Measurements from ENCODE around the gene LPAR6. TPM values are rescaled to one million over a fixed set of nuclear protein-coding genes. Genes with fewer than 3 reads are reported as not detected.
A peak's percentile ranks its signal among the peaks of the same experiment; 100 is the strongest.
"Not testable (repeated sequence)": the region's sequence is repeated elsewhere in the genome, so short reads cannot be mapped to it uniquely, and the experiment has no call there.

LPAR6 gene
- 1 to 10 TPM; 8.8 TPM for total RNA-seq

DNA sequence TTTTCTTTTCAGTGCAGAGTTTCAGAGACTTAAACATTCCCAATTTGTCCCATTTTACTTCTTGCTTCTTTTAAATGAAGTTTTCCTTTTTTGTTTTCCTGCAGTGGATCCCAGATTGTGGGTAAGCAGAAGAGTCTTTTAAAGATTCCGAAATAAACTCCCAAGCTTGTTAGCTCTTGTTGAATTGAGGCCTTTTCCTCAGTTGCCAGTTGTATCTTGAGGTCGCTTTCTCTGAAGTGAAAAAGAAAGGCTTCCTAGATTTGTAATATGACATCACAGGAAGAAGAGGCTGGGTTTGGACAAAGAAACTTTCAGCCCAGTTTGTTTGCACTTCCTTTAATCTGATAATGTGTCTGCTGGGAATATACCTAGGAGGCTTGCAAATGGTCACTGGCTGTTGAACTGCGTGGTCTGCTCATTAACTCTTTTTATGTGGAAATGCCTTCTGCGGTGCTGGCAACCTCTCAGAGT lies at the start of gene LPAR6:
Gene LPAR6, minus strand, starts transcription at position 233 of the 471 bp plus-strand sequence. CDS start 690 bp downstream, outside the sequence.
- peaks cover 41% of the 10 kb centered on the region for H3K4me1 Mint-ChIP-seq (ENCODE audit: low read depth)
- peak within 1 kb of the TSS; percentile 97 for H3K27ac Mint-ChIP-seq
- DNase-seq, result peak; percentile 23

GRCh38 chr13:48457578-48458242 lies 44.8 kb upstream of the LPAR6 start:
- Mint-ChIP-seq H3K27ac (no peak overlapping the region), H3K4me1 (ENCODE audit: low read depth) (no peaks in the 10 kb centered on the region), H3K9me3 (no peaks in the 10 kb centered on the region), H3K36me3 (peaks cover 43% of the 10 kb centered on the region), H3K4me3 (no peak overlapping the region), H3K27me3 (no peaks in the 10 kb centered on the region)
- POLR2A ChIA-PET, result no interaction called here
- CTCF ChIA-PET, result no interaction called here
- intact Hi-C loops (cut with micrococcal nuclease), result no loop called here
- DNase-seq, result no peak

More for the DNA sequence above, at the start of gene LPAR6:
- Mint-ChIP-seq H3K4me3 (peak within 1 kb of the TSS; percentile 94), H3K9me3 (peaks cover 2% of the 10 kb centered on the region), H3K36me3 (peaks cover 17% of the 10 kb centered on the region), H3K27me3 (no peaks in the 10 kb centered on the region)
- intact Hi-C loops (cut with micrococcal nuclease), result loop anchor here (2.0 to 5.0 kb wide), 2 partner anchors 34 to 78 kb away; no protein-coding TSS in a partner anchor
- CTCF ChIA-PET, result interaction anchor here (0.6 to 1.3 kb wide), 4 partner anchors 79 to 318 kb away, joined by 3 read pairs; partner anchors contain the start of gene MED4
- POLR2A ChIA-PET, result interaction anchor here (0.8 to 1.0 kb wide), 3 partner anchors 10 to 375 kb away, joined by 4 to 5 read pairs (median 4); partner anchors contain the start of gene NUDT15

- H3K36me3 Mint-ChIP-seq, result peaks cover 47% of the 10 kb centered on the region
- DNase-seq, result no peak
- H3K4me1 Mint-ChIP-seq (ENCODE audit: low read depth), result peaks cover 2% of the 10 kb centered on the region
- CTCF ChIA-PET, result interaction anchor here (0.6 kb wide), 1 partner anchor 105 kb away, joined by 4 read pairs; no protein-coding TSS in a partner anchor
- H3K27ac Mint-ChIP-seq, result no peak overlapping the region
- intact Hi-C loops (cut with micrococcal nuclease), result no loop called here
- H3K4me3 Mint-ChIP-seq, result no peak overlapping the region
- POLR2A ChIA-PET, result no interaction called here
- H3K27me3 Mint-ChIP-seq, result no peaks in the 10 kb centered on the region
- H3K9me3 Mint-ChIP-seq, result peaks cover 6% of the 10 kb centered on the region
These were observed 43.6 kb upstream of the LPAR6 start for GRCh38 chr13:48456546-48456945.

DNA sequence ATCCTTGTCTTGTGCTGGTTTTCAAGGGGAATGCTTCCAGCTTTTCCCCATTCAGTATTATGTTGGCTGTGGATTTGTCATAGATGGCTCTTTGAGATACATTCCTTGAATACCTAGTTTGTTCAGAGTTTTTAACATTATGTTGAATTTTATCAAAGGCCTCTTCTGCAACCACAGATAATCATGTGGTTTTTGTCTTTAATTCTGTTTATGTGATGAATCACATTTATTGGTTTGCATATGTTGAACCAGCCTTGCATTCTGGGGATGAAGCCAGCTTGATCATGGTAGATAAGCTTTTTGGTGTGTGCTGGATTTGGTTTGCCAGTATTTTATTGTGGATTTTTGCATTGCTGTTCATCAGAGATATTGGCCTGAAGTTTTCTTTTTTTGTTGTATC lies 38.3 kb upstream of the LPAR6 start:
- intact Hi-C loops (cut with micrococcal nuclease); CTCF ChIA-PET; H3K27ac Mint-ChIP-seq; POLR2A ChIA-PET; DNase-seq; H3K27me3 Mint-ChIP-seq; H3K4me3 Mint-ChIP-seq: not testable (repeated sequence)
- Mint-ChIP-seq H3K4me1 (ENCODE audit: low read depth) (peaks cover 31% of the 10 kb centered on the region), H3K9me3 (peaks cover 19% of the 10 kb centered on the region), H3K36me3 (peaks cover 35% of the 10 kb centered on the region)

DNA sequence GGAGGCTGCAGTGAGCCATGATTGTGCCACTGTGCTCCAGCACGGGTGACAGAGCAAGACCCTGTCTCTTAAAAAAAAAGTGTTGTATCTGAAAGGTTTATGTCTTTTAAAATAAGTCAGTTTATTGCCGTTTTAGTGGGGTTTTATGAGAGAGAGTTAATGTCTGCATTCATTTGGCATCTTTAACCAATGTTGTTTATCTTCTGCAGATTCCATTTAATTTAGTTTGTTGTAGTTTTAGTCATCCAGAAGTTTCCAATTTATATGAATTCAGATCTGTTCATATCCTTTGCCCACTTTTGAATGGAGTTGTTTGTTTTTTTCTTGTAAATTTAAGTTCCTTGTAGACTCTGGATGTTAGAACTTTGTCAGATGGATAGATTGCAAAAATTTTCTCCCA lies 36.7 kb upstream of the LPAR6 start:
- intact Hi-C loops (cut with micrococcal nuclease), result loop anchor here (2.0 to 5.0 kb wide), 3 partner anchors 15 to 41 kb away; partner anchors contain the start of gene LPAR6
- CTCF ChIA-PET, result no interaction called here
- no peak overlapping the region for H3K27ac Mint-ChIP-seq
- H3K27me3 Mint-ChIP-seq, result no peaks in the 10 kb centered on the region
- POLR2A ChIA-PET, result no interaction called here
- no peak overlapping the region for H3K4me3 Mint-ChIP-seq
- H3K9me3 Mint-ChIP-seq, result peaks cover 19% of the 10 kb centered on the region
- no peak for DNase-seq
- H3K36me3 Mint-ChIP-seq, result peaks cover 32% of the 10 kb centered on the region
- peaks cover 31% of the 10 kb centered on the region for H3K4me1 Mint-ChIP-seq (ENCODE audit: low read depth)

- intact Hi-C loops (cut with micrococcal nuclease), result loop anchor here (2.0 to 5.0 kb wide), 3 partner anchors 14 to 42 kb away; partner anchors contain the start of gene LPAR6
- peaks cover 37% of the 10 kb centered on the region for H3K4me1 Mint-ChIP-seq (ENCODE audit: low read depth)
- H3K27ac Mint-ChIP-seq, result no peak overlapping the region
- ChIA-PET CTCF (no interaction called here), POLR2A (no interaction called here)
- no peak overlapping the region for H3K4me3 Mint-ChIP-seq
- H3K36me3 Mint-ChIP-seq, result peaks cover 30% of the 10 kb centered on the region
- H3K9me3 Mint-ChIP-seq, result peaks cover 19% of the 10 kb centered on the region
- no peak for DNase-seq
- H3K27me3 Mint-ChIP-seq, result no peaks in the 10 kb centered on the region
These were observed 36.2 kb upstream of the LPAR6 start for GRCh38 chr13:48448959-48449614.

GRCh38 chr13:48448285-48448958 lies 35.5 kb upstream of the LPAR6 start:
- POLR2A ChIA-PET, result no interaction called here
- CTCF ChIA-PET, result no interaction called here
- H3K36me3 Mint-ChIP-seq, result peaks cover 25% of the 10 kb centered on the region
- peaks cover 44% of the 10 kb centered on the region for H3K4me1 Mint-ChIP-seq (ENCODE audit: low read depth)
- H3K9me3 Mint-ChIP-seq, result peaks cover 19% of the 10 kb centered on the region
- no peak overlapping the region for H3K4me3 Mint-ChIP-seq
- intact Hi-C loops (cut with micrococcal nuclease), result loop anchor here (2.0 to 5.0 kb wide), 3 partner anchors 14 to 42 kb away; partner anchors contain the start of gene LPAR6
- H3K27ac Mint-ChIP-seq, result no peak overlapping the region
- DNase-seq, result no peak
- H3K27me3 Mint-ChIP-seq, result no peaks in the 10 kb centered on the region

DNA sequence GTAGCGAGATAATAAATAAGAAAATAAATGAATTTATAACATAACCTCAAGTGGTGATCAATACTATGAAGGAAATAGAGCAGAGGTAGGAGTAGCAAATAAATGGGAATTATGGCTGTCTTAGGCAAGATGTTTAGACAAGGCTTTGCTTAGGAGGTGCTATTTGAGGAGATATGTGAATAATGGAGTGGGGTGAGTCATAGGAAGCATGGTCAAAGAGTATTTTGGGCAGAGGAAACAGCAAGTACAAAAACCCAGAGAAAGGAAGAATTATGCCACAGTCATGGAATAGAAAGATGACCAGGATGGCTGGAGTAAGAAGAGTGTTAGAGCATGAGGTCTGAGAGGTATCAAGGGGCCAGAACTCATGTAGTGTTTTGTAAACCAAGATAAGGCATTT lies 33.6 kb upstream of the LPAR6 start:
- Mint-ChIP-seq H3K4me1 (ENCODE audit: low read depth) (peaks cover 42% of the 10 kb centered on the region), H3K9me3 (peaks cover 12% of the 10 kb centered on the region), H3K4me3 (no peak overlapping the region), H3K27me3 (no peaks in the 10 kb centered on the region), H3K36me3 (peaks cover 11% of the 10 kb centered on the region), H3K27ac (no peak overlapping the region)
- intact Hi-C loops (cut with micrococcal nuclease), result loop anchor here (5.0 kb wide), 1 partner anchor 34 kb away; the partner anchor contains the start of gene LPAR6
- DNase-seq, result no peak
- POLR2A ChIA-PET, result no interaction called here
- CTCF ChIA-PET, result no interaction called here

GRCh38 chr13:48443442-48444208 lies 30.7 kb upstream of the LPAR6 start:
- intact Hi-C loops (cut with micrococcal nuclease), result no loop called here
- Mint-ChIP-seq H3K4me1 (ENCODE audit: low read depth) (peaks cover 23% of the 10 kb centered on the region), H3K36me3 (peaks cover 1% of the 10 kb centered on the region), H3K9me3 (no peaks in the 10 kb centered on the region), H3K27me3 (no peaks in the 10 kb centered on the region), H3K27ac (no peak overlapping the region), H3K4me3 (no peak overlapping the region)
- ChIA-PET CTCF (interaction anchor here (0.9 kb wide), 1 partner anchor 90 kb away, joined by 3 read pairs; no protein-coding TSS in a partner anchor), POLR2A (interaction anchor here (0.7 kb wide), 1 partner anchor 98 kb away, joined by 3 read pairs; no protein-coding TSS in a partner anchor)
- DNase-seq, result no peak

DNA sequence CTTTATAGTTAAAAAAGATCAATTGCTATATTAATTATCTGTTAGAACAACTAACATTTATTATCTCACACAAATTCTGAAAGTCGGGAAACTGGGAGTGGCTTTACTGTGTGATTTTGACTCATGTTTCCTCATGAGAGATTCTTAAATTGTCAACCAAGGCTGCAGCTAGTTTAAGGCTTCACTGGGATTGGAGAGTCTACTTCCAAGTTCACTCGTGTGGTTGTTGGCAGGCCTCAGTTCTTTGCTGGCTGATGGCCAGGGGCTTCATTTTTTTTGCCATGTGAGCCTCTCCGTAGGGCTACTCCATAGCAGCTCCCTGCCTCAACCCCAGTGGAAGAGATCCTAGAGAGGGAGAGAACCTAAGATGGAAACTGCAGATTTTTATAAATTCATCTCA lies 24.5 kb upstream of the LPAR6 start:
- H3K36me3 Mint-ChIP-seq, result peaks cover 1% of the 10 kb centered on the region
- H3K9me3 Mint-ChIP-seq, result no peaks in the 10 kb centered on the region
- H3K4me1 Mint-ChIP-seq (ENCODE audit: low read depth), result peaks cover 33% of the 10 kb centered on the region
- ChIA-PET CTCF (no interaction called here), POLR2A (no interaction called here)
- H3K4me3 Mint-ChIP-seq, result no peak overlapping the region
- intact Hi-C loops (cut with micrococcal nuclease), result no loop called here
- no peak overlapping the region for H3K27ac Mint-ChIP-seq
- H3K27me3 Mint-ChIP-seq, result no peaks in the 10 kb centered on the region
- no peak for DNase-seq

DNA sequence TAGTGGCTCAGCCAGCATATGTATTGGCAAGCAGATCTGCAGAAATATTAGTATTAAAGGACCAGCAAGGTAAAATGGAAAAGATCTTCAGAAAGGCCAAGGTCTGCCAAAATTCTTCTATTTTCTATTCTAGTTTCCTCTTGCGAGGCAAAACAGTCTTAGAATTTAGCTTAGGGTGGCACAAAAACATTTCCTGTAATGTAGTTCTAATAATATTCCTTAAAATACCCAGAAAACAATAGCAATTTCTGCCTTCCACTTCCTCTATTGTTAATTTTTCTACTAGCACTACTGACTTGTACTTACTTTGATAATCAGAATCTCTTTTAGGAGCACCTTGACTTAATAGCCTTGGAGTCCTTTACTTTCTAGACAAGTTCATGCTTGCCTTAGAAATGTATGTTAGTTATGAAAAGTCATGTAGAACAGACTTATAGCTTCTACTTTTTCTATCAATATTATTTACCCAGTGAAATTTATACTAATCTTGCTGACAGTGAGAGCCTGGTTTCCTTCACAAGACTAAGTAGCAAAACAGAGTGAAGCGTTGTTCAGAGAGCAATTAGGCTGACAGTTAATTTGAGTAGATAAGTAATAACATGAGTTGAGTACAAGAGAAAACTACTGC lies 23.9 kb upstream of the LPAR6 start:
- ChIA-PET POLR2A (no interaction called here), CTCF (interaction anchor here (0.7 kb wide), 1 partner anchor 776 kb away, joined by 5 read pairs; no protein-coding TSS in a partner anchor)
- H3K27me3 Mint-ChIP-seq, result no peaks in the 10 kb centered on the region
- no peak for DNase-seq
- intact Hi-C loops (cut with micrococcal nuclease), result no loop called here
- no peak overlapping the region for H3K27ac Mint-ChIP-seq
- H3K36me3 Mint-ChIP-seq, result peaks cover 1% of the 10 kb centered on the region
- H3K4me1 Mint-ChIP-seq (ENCODE audit: low read depth), result peaks cover 39% of the 10 kb centered on the region
- no peaks in the 10 kb centered on the region for H3K9me3 Mint-ChIP-seq
- no peak overlapping the region for H3K4me3 Mint-ChIP-seq

Data from activated CD4-positive, alpha-beta memory T cell treated with anti-CD3 and anti-CD28 coated beads for 36 hours (primary cell).